Measurements from ENCODE around the gene INO80B.

DNA sequence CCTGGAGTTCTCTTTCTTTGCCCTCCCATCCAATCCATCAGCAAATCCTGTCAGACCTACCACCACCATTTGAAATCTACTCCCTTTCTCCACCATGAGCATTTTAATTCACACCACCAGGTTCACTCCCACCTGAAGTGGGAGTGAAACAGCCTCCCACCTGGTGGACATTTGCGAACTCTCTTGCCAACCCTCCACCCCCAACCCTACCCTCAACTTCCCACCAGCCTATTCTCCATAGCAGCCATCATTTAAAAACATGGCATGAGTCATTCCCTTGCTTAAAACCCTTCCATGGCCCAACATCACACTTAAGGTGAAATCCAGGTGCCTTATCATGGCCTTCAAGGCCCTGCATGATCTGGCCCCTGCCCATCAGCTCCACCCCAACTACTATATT is 16.6 kb upstream of the INO80B start:
- TF ChIP-seq, protein P1, sequence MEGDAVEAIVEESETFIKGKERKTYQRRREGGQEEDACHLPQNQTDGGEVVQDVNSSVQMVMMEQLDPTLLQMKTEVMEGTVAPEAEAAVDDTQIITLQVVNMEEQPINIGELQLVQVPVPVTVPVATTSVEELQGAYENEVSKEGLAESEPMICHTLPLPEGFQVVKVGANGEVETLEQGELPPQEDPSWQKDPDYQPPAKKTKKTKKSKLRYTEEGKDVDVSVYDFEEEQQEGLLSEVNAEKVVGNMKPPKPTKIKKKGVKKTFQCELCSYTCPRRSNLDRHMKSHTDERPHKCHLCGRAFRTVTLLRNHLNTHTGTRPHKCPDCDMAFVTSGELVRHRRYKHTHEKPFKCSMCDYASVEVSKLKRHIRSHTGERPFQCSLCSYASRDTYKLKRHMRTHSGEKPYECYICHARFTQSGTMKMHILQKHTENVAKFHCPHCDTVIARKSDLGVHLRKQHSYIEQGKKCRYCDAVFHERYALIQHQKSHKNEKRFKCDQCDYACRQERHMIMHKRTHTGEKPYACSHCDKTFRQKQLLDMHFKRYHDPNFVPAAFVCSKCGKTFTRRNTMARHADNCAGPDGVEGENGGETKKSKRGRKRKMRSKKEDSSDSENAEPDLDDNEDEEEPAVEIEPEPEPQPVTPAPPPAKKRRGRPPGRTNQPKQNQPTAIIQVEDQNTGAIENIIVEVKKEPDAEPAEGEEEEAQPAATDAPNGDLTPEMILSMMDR (IDR thresholded peaks at IDR 0.05) = no peak
- TF ChIP-seq SMC3 (IDR thresholded peaks at IDR 0.05) (no peak), MYC (IDR thresholded peaks at IDR 0.05; ENCODE audit: borderline replicate concordance, low read length) (no peak), JUN (IDR thresholded peaks at IDR 0.05) (no peak), CHD4 (IDR thresholded peaks at IDR 0.05; ENCODE audit: borderline replicate concordance) (no peak), ESRRA (IDR thresholded peaks at IDR 0.05; ENCODE audit: borderline replicate concordance, low read length) (no peak), CHD2 (IDR thresholded peaks at IDR 0.05; ENCODE audit: low read length, partially characterized antibody) (no peak), JUNB (IDR thresholded peaks at IDR 0.05) (no peak), TFCP2L1 (CRISPR knock-in tag; IDR thresholded peaks at IDR 0.05) (no peak), POLR2A (IDR thresholded peaks at IDR 0.05; ENCODE audit: low read length) (no peak)
- TF ChIP-seq, protein P2, sequence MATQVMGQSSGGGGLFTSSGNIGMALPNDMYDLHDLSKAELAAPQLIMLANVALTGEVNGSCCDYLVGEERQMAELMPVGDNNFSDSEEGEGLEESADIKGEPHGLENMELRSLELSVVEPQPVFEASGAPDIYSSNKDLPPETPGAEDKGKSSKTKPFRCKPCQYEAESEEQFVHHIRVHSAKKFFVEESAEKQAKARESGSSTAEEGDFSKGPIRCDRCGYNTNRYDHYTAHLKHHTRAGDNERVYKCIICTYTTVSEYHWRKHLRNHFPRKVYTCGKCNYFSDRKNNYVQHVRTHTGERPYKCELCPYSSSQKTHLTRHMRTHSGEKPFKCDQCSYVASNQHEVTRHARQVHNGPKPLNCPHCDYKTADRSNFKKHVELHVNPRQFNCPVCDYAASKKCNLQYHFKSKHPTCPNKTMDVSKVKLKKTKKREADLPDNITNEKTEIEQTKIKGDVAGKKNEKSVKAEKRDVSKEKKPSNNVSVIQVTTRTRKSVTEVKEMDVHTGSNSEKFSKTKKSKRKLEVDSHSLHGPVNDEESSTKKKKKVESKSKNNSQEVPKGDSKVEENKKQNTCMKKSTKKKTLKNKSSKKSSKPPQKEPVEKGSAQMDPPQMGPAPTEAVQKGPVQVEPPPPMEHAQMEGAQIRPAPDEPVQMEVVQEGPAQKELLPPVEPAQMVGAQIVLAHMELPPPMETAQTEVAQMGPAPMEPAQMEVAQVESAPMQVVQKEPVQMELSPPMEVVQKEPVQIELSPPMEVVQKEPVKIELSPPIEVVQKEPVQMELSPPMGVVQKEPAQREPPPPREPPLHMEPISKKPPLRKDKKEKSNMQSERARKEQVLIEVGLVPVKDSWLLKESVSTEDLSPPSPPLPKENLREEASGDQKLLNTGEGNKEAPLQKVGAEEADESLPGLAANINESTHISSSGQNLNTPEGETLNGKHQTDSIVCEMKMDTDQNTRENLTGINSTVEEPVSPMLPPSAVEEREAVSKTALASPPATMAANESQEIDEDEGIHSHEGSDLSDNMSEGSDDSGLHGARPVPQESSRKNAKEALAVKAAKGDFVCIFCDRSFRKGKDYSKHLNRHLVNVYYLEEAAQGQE (IDR thresholded peaks at IDR 0.05) = no peak
- TF ChIP-seq, protein P3, sequence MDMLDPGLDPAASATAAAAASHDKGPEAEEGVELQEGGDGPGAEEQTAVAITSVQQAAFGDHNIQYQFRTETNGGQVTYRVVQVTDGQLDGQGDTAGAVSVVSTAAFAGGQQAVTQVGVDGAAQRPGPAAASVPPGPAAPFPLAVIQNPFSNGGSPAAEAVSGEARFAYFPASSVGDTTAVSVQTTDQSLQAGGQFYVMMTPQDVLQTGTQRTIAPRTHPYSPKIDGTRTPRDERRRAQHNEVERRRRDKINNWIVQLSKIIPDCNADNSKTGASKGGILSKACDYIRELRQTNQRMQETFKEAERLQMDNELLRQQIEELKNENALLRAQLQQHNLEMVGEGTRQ (IDR thresholded peaks at IDR 0.05) = no peak
